Thymus (tissue), 11 donors: ENCODE data around the gene PDZK1IP1. TPM values are rescaled to one million over a fixed set of nuclear protein-coding genes. Genes with fewer than 3 reads are reported as not detected.
"Not testable (repeated sequence)": the region's sequence is repeated elsewhere in the genome, so short reads cannot be mapped to it uniquely, and the experiment has no call there.

Source experiments
- DNase-seq, 9 donors: peaks; one replicate each; pipeline ENCODE4 v3.0.0-alpha.2; 2013; ENCODE audit warnings: low spot score in 9 of 9, low read depth in 6 of 9, missing footprints in 1 of 9
- H3K27ac ChIP-seq, 2 donors: one replicate each; pipeline ENCODE4 v1.5.1; 2013; ENCODE audit warnings: control low read depth in 1 of 2, low read depth in 1 of 2, low read length in 1 of 2, mild to moderate bottlenecking in 1 of 2, moderate library complexity in 1 of 2
- H3K27me3 ChIP-seq, 2 donors: one replicate each; pipeline ENCODE4 v1.5.1; 2013; ENCODE audit warnings: low read length in 1 of 2; ENCODE audit not compliant: control insufficient read depth in 2 of 2, insufficient read depth in 1 of 2
- H3K36me3 ChIP-seq, 2 donors: one replicate each; pipeline ENCODE4 v1.5.1; 2013; ENCODE audit warnings: low read length in 1 of 2, mild to moderate bottlenecking in 1 of 2, moderate library complexity in 1 of 2; ENCODE audit not compliant: control insufficient read depth in 2 of 2, insufficient read depth in 2 of 2
- H3K4me1 ChIP-seq, 2 donors: one replicate each; pipeline ENCODE4 v1.5.1; 2013; ENCODE audit warnings: low read length in 2 of 2; ENCODE audit not compliant: control insufficient read depth in 2 of 2, insufficient read depth in 2 of 2
- H3K4me3 ChIP-seq, 2 donors: one replicate each; pipeline ENCODE4 v1.5.1; 2013; ENCODE audit warnings: low read length in 2 of 2, control low read depth in 1 of 2, mild to moderate bottlenecking in 1 of 2
- H3K9me3 ChIP-seq, 2 donors: one replicate each; pipeline ENCODE4 v1.5.1; 2013; ENCODE audit warnings: low read length in 1 of 2, mild to moderate bottlenecking in 1 of 2; ENCODE audit not compliant: control insufficient read depth in 2 of 2, insufficient read depth in 1 of 2
- WGBS: extraction: QIAGEN DNeasy Blood & Tissue Kit; methylation state at CpG from one replicate; pipeline ENCODE4 v1.1.7; 2013; 5-methylcytosine and 5-hydroxymethylcytosine counted together
- polyA plus RNA-seq: library from polyadenylated mRNA; stranded (reverse); fragments of 200-250 nt; gene quantifications from one replicate; pipeline ENCODE4 v1.2.3, GENCODE V29; 2013
- total RNA-seq: library from RNA; stranded (reverse); fragments of 120-200 nt; gene quantifications from one replicate; pipeline ENCODE4 v1.2.4, GENCODE V29; 2013
- donor health status: healthy.

PDZK1IP1 gene
- total and polyA plus RNA-seq, 2 donors = 1.1 to 16.4 TPM

- Histone ChIP-seq H3K27me3 (peaks cover 0 to 10% of the 10 kb centered on the region in 2 donors), H3K4me1 (no peaks in the 10 kb centered on the region), H3K27ac (no peak overlapping the region), H3K36me3 (no peaks in the 10 kb centered on the region), H3K4me3 (no peak overlapping the region), H3K9me3 (no peaks in the 10 kb centered on the region)
- DNase-seq = no peak
- 90% methylated on average over 8 of the region's 8 CpGs for WGBS
These were observed 18.1 kb upstream of the PDZK1IP1 start for GRCh38 chr1:47207803-47208373.

- H3K27ac ChIP-seq = no peak overlapping the region
- DNase-seq = no peak
- no peaks in the 10 kb centered on the region for H3K4me1 ChIP-seq
- WGBS = 96% methylated on average over 5 of the region's 5 CpGs
- peaks cover 0 to 7% of the 10 kb centered on the region in 2 donors for H3K27me3 ChIP-seq
- H3K4me3 ChIP-seq = no peak overlapping the region
- no peaks in the 10 kb centered on the region for H3K36me3 ChIP-seq
- no peaks in the 10 kb centered on the region for H3K9me3 ChIP-seq
These were observed 16.1 kb upstream of the PDZK1IP1 start for GRCh38 chr1:47205918-47206317.

DNA sequence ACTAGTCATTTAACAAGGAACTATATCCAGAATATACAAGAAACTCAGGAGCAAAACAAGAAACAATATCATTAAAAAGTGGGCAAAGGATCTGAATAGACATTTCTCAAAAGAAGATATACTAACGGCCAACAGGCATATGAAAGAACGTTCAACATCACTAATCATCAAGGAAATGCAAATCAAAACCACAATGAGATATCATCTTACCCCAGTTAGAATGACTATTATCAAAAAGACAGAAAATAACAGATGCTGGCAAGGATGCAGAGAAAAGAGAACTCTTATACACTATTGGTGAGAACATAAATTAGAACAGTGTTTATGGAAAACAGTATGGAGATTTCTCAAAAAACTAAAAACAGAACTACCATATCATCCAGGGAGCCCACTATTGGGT lies 13.7 kb upstream of the PDZK1IP1 start:
- H3K36me3 ChIP-seq, H3K27ac ChIP-seq, H3K4me3 ChIP-seq, H3K9me3 ChIP-seq, H3K4me1 ChIP-seq, DNase-seq: not testable (repeated sequence)
- H3K27me3 ChIP-seq = peaks cover 0 to 11% of the 10 kb centered on the region in 2 donors
- WGBS = 8% methylated on average over 2 of the region's 2 CpGs

DNA sequence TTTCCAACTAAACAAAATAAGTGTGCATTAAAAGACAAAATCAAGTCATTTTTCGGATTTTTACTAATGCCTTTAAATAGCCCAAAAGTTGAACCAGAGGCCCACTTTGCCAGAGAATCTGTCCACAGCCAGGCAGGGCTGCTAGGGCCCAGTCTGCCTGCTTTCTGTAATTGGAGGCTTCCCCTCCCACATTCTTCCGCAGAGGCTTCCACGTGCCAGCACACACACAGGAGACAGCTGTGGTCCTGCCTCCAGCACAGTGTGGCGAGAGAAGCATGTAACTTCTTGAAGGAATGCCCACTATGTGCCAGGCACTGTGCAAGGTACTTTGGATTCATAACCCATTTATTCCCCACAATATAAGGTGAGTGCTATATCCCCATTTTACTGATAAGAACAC lies 11.3 kb upstream of the PDZK1IP1 start:
- Histone ChIP-seq H3K27ac (no peak overlapping the region), H3K36me3 (no peaks in the 10 kb centered on the region), H3K27me3 (peaks cover 0 to 9% of the 10 kb centered on the region in 2 donors), H3K4me1 (no peaks in the 10 kb centered on the region), H3K9me3 (no peaks in the 10 kb centered on the region), H3K4me3 (no peak overlapping the region)
- no peak for DNase-seq
- 84% methylated on average over 4 of the region's 4 CpGs for WGBS

- WGBS = 94% methylated on average over 4 of the region's 4 CpGs
- DNase-seq = no peak
- H3K4me3 ChIP-seq = no peak overlapping the region
- H3K9me3 ChIP-seq = no peaks in the 10 kb centered on the region
- H3K36me3 ChIP-seq = no peaks in the 10 kb centered on the region
- no peak overlapping the region for H3K27ac ChIP-seq
- peaks cover 0 to 6% of the 10 kb centered on the region in 2 donors for H3K27me3 ChIP-seq
- H3K4me1 ChIP-seq = no peaks in the 10 kb centered on the region
These were observed 8.4 kb upstream of the PDZK1IP1 start for GRCh38 chr1:47198214-47198613.

GRCh38 chr1:47196622-47197021 lies 6.8 kb upstream of the PDZK1IP1 start:
- 93% methylated on average over 3 of the region's 3 CpGs for WGBS
- H3K36me3 ChIP-seq = no peaks in the 10 kb centered on the region
- no peak overlapping the region for H3K27ac ChIP-seq
- H3K9me3 ChIP-seq = no peaks in the 10 kb centered on the region
- no peak for DNase-seq
- H3K4me1 ChIP-seq = no peaks in the 10 kb centered on the region
- H3K27me3 ChIP-seq = peaks cover 0 to 6% of the 10 kb centered on the region in 2 donors
- H3K4me3 ChIP-seq = no peak overlapping the region

DNA sequence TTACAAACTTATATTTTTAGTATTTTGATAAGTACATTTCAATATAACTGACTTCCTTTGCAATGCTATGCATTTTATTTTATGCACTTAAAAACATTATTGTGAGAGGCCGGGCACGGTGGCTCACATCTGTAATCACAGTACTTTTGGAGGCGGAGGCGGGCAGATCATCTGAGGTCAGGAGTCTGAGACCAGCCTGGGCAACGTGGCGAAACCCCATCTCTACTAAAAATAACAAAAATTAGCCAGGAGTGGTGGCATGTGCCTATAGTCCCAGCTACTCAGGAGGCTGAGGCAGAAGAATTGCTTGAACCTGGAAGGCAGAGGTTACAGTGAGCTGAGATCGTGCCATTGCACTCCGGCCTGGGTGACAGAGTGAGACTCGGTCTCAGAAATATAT lies 6.1 kb upstream of the PDZK1IP1 start:
- H3K4me1 ChIP-seq, H3K4me3 ChIP-seq, H3K27ac ChIP-seq, DNase-seq, H3K36me3 ChIP-seq, H3K27me3 ChIP-seq, H3K9me3 ChIP-seq: not testable (repeated sequence)
- WGBS = 87% methylated on average over 9 of the region's 9 CpGs

GRCh38 chr1:47194311-47194710 lies 4.5 kb upstream of the PDZK1IP1 start:
- DNase-seq = no peak
- H3K9me3 ChIP-seq = no peaks in the 10 kb centered on the region
- no peaks in the 10 kb centered on the region for H3K27me3 ChIP-seq
- no peak overlapping the region for H3K4me3 ChIP-seq
- H3K27ac ChIP-seq = no peak overlapping the region
- no peaks in the 10 kb centered on the region for H3K36me3 ChIP-seq
- H3K4me1 ChIP-seq = peaks cover 0 to 4% of the 10 kb centered on the region in 2 donors

DNA sequence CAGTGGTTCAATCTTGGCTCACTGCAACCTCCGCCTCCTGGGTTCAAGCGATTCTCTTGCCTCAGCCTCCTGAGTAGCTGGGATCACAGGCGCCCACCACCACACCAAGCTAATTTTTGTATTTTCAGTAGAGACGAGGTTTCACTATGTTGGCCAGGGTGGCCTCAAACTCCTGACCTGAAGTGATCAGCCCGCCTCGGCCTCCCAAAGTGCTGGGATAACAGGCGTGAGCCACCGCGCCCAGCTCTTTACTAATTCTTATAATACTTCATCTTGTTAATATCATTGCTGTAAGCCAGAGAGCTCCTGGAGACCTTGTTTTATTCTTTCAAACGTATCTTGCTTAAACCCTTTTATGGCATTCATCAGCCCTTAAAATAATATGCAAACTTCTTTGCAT lies 3.7 kb upstream of the PDZK1IP1 start:
- H3K36me3 ChIP-seq, DNase-seq, H3K27ac ChIP-seq, H3K4me1 ChIP-seq, H3K4me3 ChIP-seq, H3K27me3 ChIP-seq, H3K9me3 ChIP-seq: not testable (repeated sequence)
- WGBS = 97% methylated on average over 10 of the region's 10 CpGs
